ENCODE results near the gene ITGAX.

- no peak for TF ChIP-seq CTCF (IDR thresholded peaks at IDR 0.05)
- no peak for TF ChIP-seq EP300 (IDR thresholded peaks at IDR 0.05)
These were observed 22.4 kb upstream of the ITGAX start for GRCh38 chr16:31332544-31332943.

All from stomach (tissue), 4 donors.